ENCODE results near the gene MYO1D.

MYO1D gene

GRCh38 chr17:32493571-32493970, 383.4 kb downstream of the MYO1D start:
- Histone ChIP-seq H3K27me3 (ENCODE audit: low read depth, low read length) (no peaks in the 10 kb centered on the region), H3K36me3 (replicated peaks; ENCODE audit: low read depth, low read length) (peaks cover 22% of the 10 kb centered on the region), H3K79me2 (ENCODE audit: low read length) (peaks cover 7% of the 10 kb centered on the region; the same call in 1 of the 2 replicates), H3K9me3 (ENCODE audit: insufficient read depth, low read length) (no peaks in the 10 kb centered on the region), H2AFZ (ENCODE audit: low read depth, low read length) (no peak overlapping the region), H3K9ac (ENCODE audit: low read length) (no peak overlapping the region), H3K27ac (ENCODE audit: low read length) (no peak overlapping the region), H4K20me1 (ENCODE audit: insufficient read depth, low read length) (peaks cover 22% of the 10 kb centered on the region), H3K4me2 (ENCODE audit: low read length) (no peak overlapping the region), H3K4me3 (ENCODE audit: low read length) (no peak overlapping the region), H3K4me1 (ENCODE audit: low read length) (peaks cover 6% of the 10 kb centered on the region; the same call in 1 of the 2 replicates)
- no peak for TF ChIP-seq EZH2phosphoT487 (IDR thresholded peaks at IDR 0.05; ENCODE audit: low read depth)
- TF ChIP-seq CTCF (IDR thresholded peaks at IDR 0.05; ENCODE audit: low read depth, low read length) = no peak

- Histone ChIP-seq H2AFZ (ENCODE audit: low read depth, low read length) (no peak overlapping the region), H3K27me3 (ENCODE audit: low read depth, low read length) (no peaks in the 10 kb centered on the region), H3K36me3 (replicated peaks; ENCODE audit: low read depth, low read length) (peaks cover 30% of the 10 kb centered on the region), H3K9me3 (ENCODE audit: insufficient read depth, low read length) (no peaks in the 10 kb centered on the region), H3K27ac (ENCODE audit: low read length) (no peak overlapping the region), H4K20me1 (ENCODE audit: insufficient read depth, low read length) (peaks cover 23% of the 10 kb centered on the region), H3K4me2 (ENCODE audit: low read length) (no peak overlapping the region), H3K79me2 (ENCODE audit: low read length) (peaks cover 13% of the 10 kb centered on the region; the same call in 1 of the 2 replicates), H3K4me1 (ENCODE audit: low read length) (peaks cover 13% of the 10 kb centered on the region), H3K9ac (ENCODE audit: low read length) (no peak overlapping the region), H3K4me3 (ENCODE audit: low read length) (no peak overlapping the region)
- TF ChIP-seq CTCF (IDR thresholded peaks at IDR 0.05; ENCODE audit: low read depth, low read length) = no peak
- TF ChIP-seq EZH2phosphoT487 (IDR thresholded peaks at IDR 0.05; ENCODE audit: low read depth) = no peak
Observed at GRCh38 chr17:32492648-32493289, 384.2 kb downstream of the MYO1D start.

GRCh38 chr17:32492264-32492589, 384.7 kb downstream of the MYO1D start:
- Histone ChIP-seq H3K27ac (ENCODE audit: low read length) (no peak overlapping the region), H3K4me3 (ENCODE audit: low read length) (no peak overlapping the region)

More at GRCh38 chr17:32492264-32492589, 384.7 kb downstream of the MYO1D start:
- Histone ChIP-seq H4K20me1 (ENCODE audit: insufficient read depth, low read length) (peaks cover 23% of the 10 kb centered on the region), H3K4me2 (ENCODE audit: low read length) (no peak overlapping the region), H3K9me3 (ENCODE audit: insufficient read depth, low read length) (no peaks in the 10 kb centered on the region), H3K4me1 (ENCODE audit: low read length) (peaks cover 15% of the 10 kb centered on the region), H3K9ac (ENCODE audit: low read length) (no peak overlapping the region), H2AFZ (ENCODE audit: low read depth, low read length) (no peak overlapping the region), H3K79me2 (ENCODE audit: low read length) (peaks cover 15% of the 10 kb centered on the region; the same call in 1 of the 2 replicates), H3K27me3 (ENCODE audit: low read depth, low read length) (no peaks in the 10 kb centered on the region), H3K36me3 (replicated peaks; ENCODE audit: low read depth, low read length) (peaks cover 30% of the 10 kb centered on the region)
- TF ChIP-seq EZH2phosphoT487 (IDR thresholded peaks at IDR 0.05; ENCODE audit: low read depth) (no peak), CTCF (IDR thresholded peaks at IDR 0.05; ENCODE audit: low read depth, low read length) (no peak)

All from OCI-LY3 (cell line).